A549 (cell line): Measurements from ENCODE around the gene COPB1.

ENCODE experiments used
- CBX8 ChIP-seq: fragments of 200-600 bp; sonication (generic); IDR thresholded peaks from 2 replicates; pipeline ENCODE4 v1.6.1; 2016
- CTCF ChIP-seq: fragments of >200 bp; sonication (Bioruptor Twin); formaldehyde crosslinking; IDR thresholded peaks from 3 replicates; pipeline ENCODE4 v1.5.1; 2016
- GATA3 ChIP-seq: IDR thresholded peaks from 2 replicates; pipeline ENCODE4 v1.6.1; 2012; ENCODE audit warnings: borderline replicate concordance
- NR3C1 ChIP-seq: fragments of >200 bp; sonication (Bioruptor Twin); formaldehyde crosslinking; IDR thresholded peaks from 3 replicates; pipeline ENCODE4 v1.6.1; 2017
- REST ChIP-seq: fragments of 200-600 bp; sonication (generic); IDR thresholded peaks from 2 replicates; pipeline ENCODE4 v1.6.1; 2016; ENCODE audit warnings: antibody characterized with exemption, mild to moderate bottlenecking, moderate library complexity
- SMC3 ChIP-seq: fragments of >200 bp; sonication (Bioruptor Twin); formaldehyde crosslinking; IDR thresholded peaks from 3 replicates; pipeline ENCODE4 v1.6.1; 2018; ENCODE audit warnings: inconsistent platforms

DNA sequence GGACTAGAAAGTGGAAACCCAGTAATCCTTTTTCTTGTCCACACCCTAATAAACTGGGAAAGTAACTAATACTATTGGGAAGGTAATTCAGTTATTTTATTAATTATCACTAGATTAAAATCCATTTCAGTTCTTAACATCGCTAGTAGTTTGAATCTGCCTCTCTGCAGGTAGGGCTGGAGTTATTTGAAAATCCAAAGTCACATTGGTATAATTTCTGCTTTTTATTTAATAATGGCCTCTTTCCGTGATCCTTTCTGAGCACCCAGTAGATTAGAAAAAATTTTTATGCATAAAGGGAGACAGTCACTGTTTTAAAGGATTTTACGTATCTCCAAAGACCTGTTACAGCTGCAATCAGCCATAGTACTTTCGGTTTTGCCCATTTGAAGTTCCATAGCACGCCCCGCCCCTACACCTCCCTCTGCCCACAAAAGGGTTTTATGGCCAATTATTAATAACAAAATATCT lies 605 bp upstream of the COPB1 start:
- TF ChIP-seq CTCF (no peak), CBX8 (no peak), GATA3 (no peak), SMC3 (no peak), NR3C1 (no peak), REST (no peak)
